AG20443 (cell line): Measurements from ENCODE around the gene PRDM16.

Experiments used
- DNase-seq: peaks from one replicate; pipeline ENCODE4 v3.0.0; 2012; ENCODE audit warnings: low spot score, mixed read lengths

The PRDM16 gene

GRCh38 chr1:3339856-3340255, 270.9 kb downstream of the PRDM16 start:
- DNase-seq, result no peak

- DNase-seq, result no peak
Observed at GRCh38 chr1:3340548-3341235, 271.7 kb downstream of the PRDM16 start.

- DNase-seq, result no peak
Observed at GRCh38 chr1:3341236-3341994, 272.4 kb downstream of the PRDM16 start.

- DNase-seq, result no peak
Observed at GRCh38 chr1:3342960-3343359, 274.0 kb downstream of the PRDM16 start.

- DNase-seq, result no peak
Observed at GRCh38 chr1:3344395-3344794, 275.4 kb downstream of the PRDM16 start.

GRCh38 chr1:3345792-3346191, 276.8 kb downstream of the PRDM16 start:
- DNase-seq, result no peak

- DNase-seq, result no peak
Observed at GRCh38 chr1:3346478-3346877, 277.5 kb downstream of the PRDM16 start.

- no peak for DNase-seq
Observed at GRCh38 chr1:3347257-3348020, 278.4 kb downstream of the PRDM16 start.

GRCh38 chr1:3348196-3348865, 279.3 kb downstream of the PRDM16 start:
- no peak for DNase-seq

- DNase-seq, result no peak
Observed at GRCh38 chr1:3349161-3349967, 280.4 kb downstream of the PRDM16 start.

- no peak for DNase-seq
Observed at GRCh38 chr1:3349968-3350299, 280.9 kb downstream of the PRDM16 start.

GRCh38 chr1:3350506-3351261, 281.7 kb downstream of the PRDM16 start:
- DNase-seq, result no peak

- no peak for DNase-seq
Observed at GRCh38 chr1:3351449-3352298, 282.7 kb downstream of the PRDM16 start.

GRCh38 chr1:3352299-3352951, 283.4 kb downstream of the PRDM16 start:
- DNase-seq, result peak; percentile 61

GRCh38 chr1:3352952-3353331, 283.9 kb downstream of the PRDM16 start:
- no peak for DNase-seq

GRCh38 chr1:3353876-3354275, 284.9 kb downstream of the PRDM16 start:
- no peak for DNase-seq

GRCh38 chr1:3355089-3355488, 286.1 kb downstream of the PRDM16 start:
- DNase-seq, result no peak

- DNase-seq, result no peak
Observed at GRCh38 chr1:3355894-3356826, 287.2 kb downstream of the PRDM16 start.
